Osteoblast (primary cell): ENCODE data around the gene GCM1. TPM values are rescaled to one million over a fixed set of nuclear protein-coding genes. Genes with fewer than 3 reads are reported as not detected.

Experiments
- DNase-seq: peaks from one replicate; pipeline ENCODE4 v3.0.0; 2011; ENCODE audit warnings: low spot score, mixed read lengths; ENCODE audit not compliant: insufficient read length; ENCODE audit errors: missing footprints
- H2AFZ ChIP-seq: 2 replicates; pipeline ENCODE4 v1.6.0; 2011; ENCODE audit warnings: mild to moderate bottlenecking, low read length
- H3K27ac ChIP-seq: 2 replicates; pipeline ENCODE4 v1.5.1; 2011; ENCODE audit warnings: mild to moderate bottlenecking, low read depth, low read length, moderate library complexity
- H3K27me3 ChIP-seq: 2 replicates; pipeline ENCODE4 v1.6.0; 2012; ENCODE audit warnings: mild to moderate bottlenecking, control low read depth, inconsistent platforms, low read length, moderate library complexity; ENCODE audit not compliant: insufficient read depth
- H3K36me3 ChIP-seq: 2 replicates; pipeline ENCODE4 v1.5.1; 2011; ENCODE audit warnings: mild to moderate bottlenecking, low read length, control low read depth, moderate library complexity; ENCODE audit not compliant: insufficient read depth
- H3K4me1 ChIP-seq: 2 replicates; pipeline ENCODE4 v1.5.1; 2011; ENCODE audit warnings: mild to moderate bottlenecking, low read length, control low read depth, moderate library complexity; ENCODE audit not compliant: insufficient read depth
- H3K4me2 ChIP-seq: 2 replicates; pipeline ENCODE4 v1.6.0; 2011; ENCODE audit warnings: mild to moderate bottlenecking, low read length; ENCODE audit not compliant: insufficient read depth
- H3K4me3 ChIP-seq: fragments of 200-600 bp; sonication (generic); 3 replicates; pipeline ENCODE4 v1.5.1; 2012; ENCODE audit warnings: mild to moderate bottlenecking, low read length, inconsistent platforms; ENCODE audit not compliant: insufficient read depth
- H3K79me2 ChIP-seq: 2 replicates; pipeline ENCODE4 v1.6.0; 2012; ENCODE audit warnings: mild to moderate bottlenecking, low read length, control low read depth, inconsistent platforms; ENCODE audit not compliant: insufficient read depth
- H3K9me3 ChIP-seq: 2 replicates; pipeline ENCODE4 v1.5.1; 2011; ENCODE audit warnings: low read depth, low read length, control low read depth
- H4K20me1 ChIP-seq: 2 replicates; pipeline ENCODE4 v1.6.0; 2012; ENCODE audit warnings: mild to moderate bottlenecking, low read length, control low read depth; ENCODE audit not compliant: insufficient read depth
- total RNA-seq: library from RNA; depleted of rRNA; stranded (reverse); fragments of >200 nt; gene quantifications from 2 replicates; pipeline ENCODE4 v1.2.3, GENCODE V29; 2012
- TF ChIP-seq, protein P1 (sequence below): IDR thresholded peaks from 2 replicates; pipeline ENCODE4 v1.5.1; 2011; ENCODE audit warnings: mild to moderate bottlenecking, low read depth, low read length, moderate library complexity; ENCODE audit errors: extremely low read depth

GCM1 gene
- total RNA-seq, 1 donor = not detected

DNA sequence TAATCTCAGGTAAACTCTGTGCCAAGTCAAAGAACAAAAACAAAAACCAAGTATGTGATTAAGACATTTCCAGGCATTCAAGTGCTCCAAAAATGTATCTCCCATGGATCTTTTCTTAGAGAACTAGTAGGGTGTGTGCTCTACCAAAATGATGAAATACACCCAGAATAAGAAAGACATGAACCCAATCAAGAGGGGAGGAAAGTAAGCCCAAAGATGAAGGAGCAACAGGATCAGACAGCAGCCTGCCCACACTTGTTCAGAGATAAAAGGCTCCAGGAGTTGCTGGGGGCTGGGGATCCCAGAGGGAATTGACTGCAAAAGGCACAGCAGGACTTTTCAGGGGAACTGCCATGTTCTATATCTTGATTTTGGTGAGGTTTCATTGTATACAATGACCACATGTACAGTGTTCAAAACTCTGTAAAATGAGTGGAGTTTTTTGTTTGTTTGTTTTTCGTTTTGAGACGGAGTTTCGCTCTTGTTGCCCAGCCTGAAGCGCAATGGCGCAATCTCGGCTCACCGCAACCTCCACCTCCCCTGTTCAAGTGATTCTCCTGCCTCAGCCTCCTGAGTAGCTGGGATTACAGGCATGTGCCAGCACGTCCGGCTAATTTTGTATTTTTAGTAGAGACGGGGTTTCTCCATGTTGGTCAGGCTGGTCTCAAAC lies 24.4 kb downstream of the GCM1 start:
- Histone ChIP-seq H3K27ac (no peak overlapping the region), H3K79me2 (no peaks in the 10 kb centered on the region), H3K27me3 (peaks cover 27% of the 10 kb centered on the region), H3K9me3 (no peaks in the 10 kb centered on the region), H2AFZ (no peak overlapping the region), H3K4me2 (no peak overlapping the region), H3K4me3 (no peak overlapping the region), H4K20me1 (no peaks in the 10 kb centered on the region), H3K4me1 (peaks cover 11% of the 10 kb centered on the region), H3K36me3 (no peaks in the 10 kb centered on the region)
- TF ChIP-seq, protein P1, sequence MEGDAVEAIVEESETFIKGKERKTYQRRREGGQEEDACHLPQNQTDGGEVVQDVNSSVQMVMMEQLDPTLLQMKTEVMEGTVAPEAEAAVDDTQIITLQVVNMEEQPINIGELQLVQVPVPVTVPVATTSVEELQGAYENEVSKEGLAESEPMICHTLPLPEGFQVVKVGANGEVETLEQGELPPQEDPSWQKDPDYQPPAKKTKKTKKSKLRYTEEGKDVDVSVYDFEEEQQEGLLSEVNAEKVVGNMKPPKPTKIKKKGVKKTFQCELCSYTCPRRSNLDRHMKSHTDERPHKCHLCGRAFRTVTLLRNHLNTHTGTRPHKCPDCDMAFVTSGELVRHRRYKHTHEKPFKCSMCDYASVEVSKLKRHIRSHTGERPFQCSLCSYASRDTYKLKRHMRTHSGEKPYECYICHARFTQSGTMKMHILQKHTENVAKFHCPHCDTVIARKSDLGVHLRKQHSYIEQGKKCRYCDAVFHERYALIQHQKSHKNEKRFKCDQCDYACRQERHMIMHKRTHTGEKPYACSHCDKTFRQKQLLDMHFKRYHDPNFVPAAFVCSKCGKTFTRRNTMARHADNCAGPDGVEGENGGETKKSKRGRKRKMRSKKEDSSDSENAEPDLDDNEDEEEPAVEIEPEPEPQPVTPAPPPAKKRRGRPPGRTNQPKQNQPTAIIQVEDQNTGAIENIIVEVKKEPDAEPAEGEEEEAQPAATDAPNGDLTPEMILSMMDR = no peak
- DNase-seq = no peak

DNA sequence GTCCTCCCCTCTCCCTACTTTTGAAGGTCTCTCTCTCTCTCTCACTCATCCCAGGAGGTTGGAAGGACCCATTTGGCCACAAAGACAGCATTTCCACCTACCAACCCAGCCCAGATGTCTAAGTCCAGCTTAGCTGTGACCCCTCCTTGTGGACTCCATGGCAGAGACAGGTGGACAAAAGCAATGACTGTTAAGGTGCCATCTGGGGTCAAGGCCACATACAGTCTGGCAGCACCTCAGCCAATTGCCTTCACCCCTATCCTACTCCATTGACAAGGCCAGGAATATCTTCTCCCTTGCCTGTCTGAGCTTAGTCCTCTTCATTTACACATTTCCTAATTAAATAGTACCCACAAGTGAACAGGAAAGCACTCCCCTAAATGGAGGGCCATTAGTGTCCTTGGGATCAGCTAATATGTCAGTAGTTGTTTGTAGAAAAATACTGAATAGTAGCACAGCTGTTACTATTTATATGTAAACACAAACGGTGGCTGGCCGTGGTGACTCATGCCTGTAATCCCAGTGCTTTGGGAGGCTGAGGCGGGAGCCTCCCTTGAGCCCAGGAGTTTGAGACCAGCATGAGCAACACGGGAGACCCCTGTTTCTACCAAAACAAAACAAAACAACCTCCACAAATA lies 28.8 kb downstream of the GCM1 start:
- peaks cover 4% of the 10 kb centered on the region for H3K27me3 ChIP-seq
- H3K4me2 ChIP-seq = no peak overlapping the region
- H2AFZ ChIP-seq = peak overlapping the region; percentile 14
- no peaks in the 10 kb centered on the region for H3K36me3 ChIP-seq
- H4K20me1 ChIP-seq = no peaks in the 10 kb centered on the region
- peaks cover 11% of the 10 kb centered on the region for H3K4me1 ChIP-seq
- DNase-seq = peak; percentile 64
- no peaks in the 10 kb centered on the region for H3K79me2 ChIP-seq
- H3K27ac ChIP-seq = no peak overlapping the region
- TF ChIP-seq, protein P1 = no peak
- no peak overlapping the region for H3K4me3 ChIP-seq
- no peaks in the 10 kb centered on the region for H3K9me3 ChIP-seq

DNA sequence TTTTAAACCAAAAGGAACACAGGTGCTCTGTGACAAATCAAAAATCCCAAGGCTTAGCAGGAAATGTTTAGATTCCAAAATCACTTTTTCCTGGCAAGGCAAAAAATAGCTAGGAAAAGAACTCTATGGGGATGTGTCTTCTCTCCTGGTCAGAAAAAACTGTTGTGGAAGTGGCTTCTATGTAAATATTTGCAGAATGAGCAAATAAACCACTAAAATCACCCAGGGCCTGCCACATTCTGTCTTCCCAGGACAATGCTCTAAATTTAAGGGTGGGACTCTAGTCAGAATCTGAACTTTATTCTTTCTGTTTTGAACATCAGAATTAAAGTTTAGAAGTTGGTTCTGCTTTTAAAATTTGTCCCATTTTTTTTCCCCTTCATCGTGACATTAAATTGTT lies 29.3 kb downstream of the GCM1 start:
- Histone ChIP-seq H3K79me2 (no peaks in the 10 kb centered on the region), H3K27ac (no peak overlapping the region), H3K4me3 (no peak overlapping the region), H2AFZ (no peak overlapping the region), H3K4me1 (peaks cover 11% of the 10 kb centered on the region), H3K4me2 (no peak overlapping the region), H3K9me3 (no peaks in the 10 kb centered on the region), H3K27me3 (peaks cover 4% of the 10 kb centered on the region), H3K36me3 (no peaks in the 10 kb centered on the region), H4K20me1 (no peaks in the 10 kb centered on the region)
- no peak for DNase-seq
- TF ChIP-seq, protein P1 = no peak

DNA sequence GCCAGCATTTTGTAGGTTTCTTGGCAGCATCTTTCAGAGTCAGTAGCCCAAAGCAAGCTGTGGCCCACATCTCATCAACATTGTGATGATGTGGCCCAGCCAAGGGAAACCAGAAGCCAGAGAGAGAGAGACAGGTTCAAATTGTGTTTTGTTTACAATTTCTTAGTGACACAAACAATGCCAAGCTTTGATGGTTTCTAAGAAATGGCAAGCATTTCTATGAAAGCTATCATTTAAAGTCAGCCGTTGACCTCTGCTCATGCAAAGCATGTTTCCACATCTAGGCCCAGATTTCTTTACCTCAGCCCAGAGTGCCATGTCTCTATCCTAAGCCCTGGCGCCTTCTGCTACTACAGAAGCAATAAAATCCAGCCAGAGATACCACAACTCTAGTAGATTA lies 32.9 kb downstream of the GCM1 start:
- peaks cover 11% of the 10 kb centered on the region for H3K4me1 ChIP-seq
- TF ChIP-seq, protein P1 = no peak
- no peaks in the 10 kb centered on the region for H3K79me2 ChIP-seq
- H3K27ac ChIP-seq = no peak overlapping the region
- no peak for DNase-seq
- H3K36me3 ChIP-seq = no peaks in the 10 kb centered on the region
- no peak overlapping the region for H2AFZ ChIP-seq
- H4K20me1 ChIP-seq = no peaks in the 10 kb centered on the region
- H3K4me2 ChIP-seq = no peak overlapping the region
- H3K27me3 ChIP-seq = peaks cover 10% of the 10 kb centered on the region
- no peaks in the 10 kb centered on the region for H3K9me3 ChIP-seq
- H3K4me3 ChIP-seq = no peak overlapping the region
